IMR-90 (cell line): ENCODE data around the gene CDKN1A. TPM values are rescaled to one million over a fixed set of nuclear protein-coding genes. Genes with fewer than 3 reads are reported as not detected.
A peak's percentile ranks its signal among the peaks of the same experiment; 100 is the strongest.

Experiments
- ATAC-seq: fragments of 200-7000 bp; cut with Tn5 transposase; 2 replicates; pipeline ENCODE4 v1.9.1; 2020; ENCODE audit warnings: low read depth, mild to moderate bottlenecking, moderate library complexity
- BruUV-seq: library from RNA; stranded (reverse); fragments of 400-500 nt; replicated peaks from 2 replicates; lab custom pipeline; 2021; lab: Mats Ljungman, UMichigan
- CTCF ChIA-PET: fragments of 300-600 bp; formaldehyde crosslinking; extraction: SDS; loops from one replicate; lab custom pipeline; 2021; ENCODE audit warnings: antibody characterized with exemption; lab: Yijun Ruan, JAX
- POLR2A ChIA-PET: fragments of 300-600 bp; sonication (Branson Sonifier 250); formaldehyde crosslinking; loops from one replicate; lab custom pipeline; 2022; ENCODE audit warnings: antibody characterized with exemption; ENCODE audit not compliant: unreplicated experiment; lab: Charles Lee
- DNase-seq: peaks from one replicate; pipeline ENCODE4 v3.0.0; 2013
- H2AFZ ChIP-seq: replicated peaks from 2 replicates; pipeline ENCODE3; 2013; ENCODE audit warnings: low read length, mild to moderate bottlenecking; ENCODE audit not compliant: poor library complexity
- H2AK5ac ChIP-seq: 2 replicates; pipeline ENCODE4 v1.6.1; 2013; ENCODE audit warnings: low read depth, low read length, inconsistent platforms
- H2AK9ac ChIP-seq: replicated peaks from 2 replicates; pipeline ENCODE3; 2013; ENCODE audit warnings: mild to moderate bottlenecking, low read depth, low read length, moderate library complexity; ENCODE audit not compliant: poor library complexity
- H2BK120ac ChIP-seq: 2 replicates; pipeline ENCODE4 v1.6.1; 2013; ENCODE audit warnings: low read depth, low read length, inconsistent platforms
- H2BK15ac ChIP-seq: 3 replicates; pipeline ENCODE4 v1.6.1; 2013; ENCODE audit warnings: low read depth, low read length, inconsistent platforms
- H2BK20ac ChIP-seq: 2 replicates; pipeline ENCODE4 v1.6.1; 2013; ENCODE audit warnings: low read depth, mild to moderate bottlenecking, inconsistent platforms, low read length, moderate library complexity
- H2BK5ac ChIP-seq: 2 replicates; pipeline ENCODE4 v1.6.1; 2013; ENCODE audit warnings: mild to moderate bottlenecking, low read depth, low read length, inconsistent platforms; ENCODE audit not compliant: poor library complexity, severe bottlenecking
- H3K14ac ChIP-seq: replicated peaks from 2 replicates; pipeline ENCODE4 v1.6.1; 2013; ENCODE audit warnings: low read depth, low read length, inconsistent platforms
- H3K18ac ChIP-seq: 2 replicates; pipeline ENCODE4 v1.6.1; 2013; ENCODE audit warnings: low read depth, low read length, control low read depth
- H3K23ac ChIP-seq: 2 replicates; pipeline ENCODE4 v1.6.1; 2013; ENCODE audit warnings: low read depth, low read length, inconsistent platforms
- H3K27ac ChIP-seq: 2 replicates; pipeline ENCODE4 v1.5.1; 2013; ENCODE audit warnings: mild to moderate bottlenecking, control low read depth, low read length; ENCODE audit not compliant: insufficient read depth
- H3K27me3 ChIP-seq: 2 replicates; pipeline ENCODE4 v1.6.1; 2013; ENCODE audit warnings: low read length; ENCODE audit not compliant: control insufficient read depth, insufficient read depth
- H3K36me3 ChIP-seq: 2 replicates; pipeline ENCODE4 v1.6.1; 2013; ENCODE audit warnings: low read length, mixed read lengths; ENCODE audit not compliant: control insufficient read depth, insufficient read depth
- H3K4ac ChIP-seq: 2 replicates; pipeline ENCODE4 v1.6.1; 2013; ENCODE audit warnings: low read depth, low read length, inconsistent platforms
- H3K4me1 ChIP-seq: 2 replicates; pipeline ENCODE4 v1.6.1; 2013; ENCODE audit warnings: low read length, mixed read lengths; ENCODE audit not compliant: control insufficient read depth, insufficient read depth
- H3K4me2 ChIP-seq: 2 replicates; pipeline ENCODE4 v1.6.1; 2013; ENCODE audit warnings: low read depth, mild to moderate bottlenecking, control low read depth, low read length, moderate library complexity
- H3K4me3 ChIP-seq: 2 replicates; pipeline ENCODE4 v1.5.1; 2013; ENCODE audit warnings: low read depth, mild to moderate bottlenecking, control low read depth, low read length, moderate library complexity; ENCODE audit not compliant: insufficient read depth
- H3K56ac ChIP-seq: 2 replicates; pipeline ENCODE4 v1.6.1; 2013; ENCODE audit warnings: low read length, inconsistent platforms; ENCODE audit not compliant: insufficient read depth; ENCODE audit errors: extremely low read depth
- H3K79me1 ChIP-seq, 2 experiments: 2 replicates each; pipeline ENCODE4 v1.6.1; 2013; ENCODE audit warnings: low read length in 2 of 2, inconsistent platforms in 1 of 2, low read depth in 1 of 2
- H3K9ac ChIP-seq: 2 replicates; pipeline ENCODE4 v1.6.1; 2013; ENCODE audit warnings: low read depth, low read length, control low read depth
- H3K9me1 ChIP-seq: 2 replicates; pipeline ENCODE4 v1.6.1; 2013; ENCODE audit warnings: low read length, inconsistent platforms; ENCODE audit not compliant: insufficient read depth
- H3K9me3 ChIP-seq: 2 replicates; pipeline ENCODE4 v1.6.1; 2013; ENCODE audit warnings: low read length; ENCODE audit not compliant: control insufficient read depth, insufficient read depth
- H4K20me1 ChIP-seq: 2 replicates; pipeline ENCODE4 v1.6.1; 2013; ENCODE audit warnings: low read length, inconsistent platforms; ENCODE audit not compliant: insufficient read depth
- H4K5ac ChIP-seq: 2 replicates; pipeline ENCODE4 v1.6.1; 2013; ENCODE audit warnings: mild to moderate bottlenecking, low read depth, low read length, control low read depth
- H4K8ac ChIP-seq, 2 experiments: 2 replicates each; pipeline ENCODE4 v1.6.1; 2013; ENCODE audit warnings: low read depth in 2 of 2, low read length in 2 of 2, control low read depth in 1 of 2, inconsistent platforms in 1 of 2
- H4K91ac ChIP-seq: 2 replicates; pipeline ENCODE4 v1.6.1; 2013; ENCODE audit warnings: low read depth, low read length, inconsistent platforms; ENCODE audit not compliant: insufficient read depth
- CHD1 ChIP-seq: IDR thresholded peaks from 2 replicates; pipeline ENCODE4 v1.6.1; 2012; ENCODE audit warnings: low read depth, low read length, improper control_type of control experiment
- MXI1 ChIP-seq: IDR thresholded peaks from 2 replicates; pipeline ENCODE4 v1.6.1; 2012; ENCODE audit warnings: low read depth, mild to moderate bottlenecking, low read length, moderate library complexity, borderline replicate concordance
- SMC3 ChIP-seq: fragments of 150-350 bp; IDR thresholded peaks from 2 replicates; pipeline ENCODE4 v1.6.1; 2016; ENCODE audit warnings: low read depth, mild to moderate bottlenecking, antibody characterized with exemption, low read length, moderate library complexity
- WGBS, 2 experiments: methylation state at CpG; one replicate each; pipeline versions ENCODE4 v1.1.5 to v1.1.7; 2013; ENCODE audit warnings: missing lambda C conversion rate in 2 of 2; ENCODE audit not compliant: insufficient read length in 1 of 2; ENCODE audit errors: extremely low coverage in 2 of 2; 5-methylcytosine and 5-hydroxymethylcytosine counted together
- dilution Hi-C: fragments of 300-500 bp; cut with HindIII; formaldehyde crosslinking; loops from one replicate; pipeline ENCODE4 v1.14.3; 2018; ENCODE audit warnings: low sequenced_read_pairs; ENCODE audit not compliant: unreplicated experiment
- in situ Hi-C: fragments of 300-500 bp; cut with MboI; formaldehyde crosslinking; loops from 3 replicates; pipeline ENCODE4 v1.14.3; 2019; ENCODE audit warnings: low sequenced_read_pairs, inconsistent platforms, mixed read lengths
- intact Hi-C: fragments of 100-400 bp; cut with micrococcal nuclease; formaldehyde crosslinking; loops from 2 replicates; pipeline ENCODE4 v1.10.0; 2022
- polyA plus RNA-seq, 3 experiments: library from polyadenylated mRNA; depleted of rRNA; stranded (reverse); fragments of >200 nt; gene quantifications; 2 replicates each; pipeline ENCODE4 v1.2.3, GENCODE V29; 2012; ENCODE audit warnings: low replicate concordance in 1 of 3
- total RNA-seq: library from RNA; depleted of rRNA; stranded (reverse); fragments of >200 nt; gene quantifications from 2 replicates; pipeline ENCODE4 v1.2.3, GENCODE V29; 2012
- TF ChIP-seq, protein P1 (sequence below): fragments of 150-350 bp; IDR thresholded peaks from 2 replicates; pipeline ENCODE4 v1.6.1; 2016; ENCODE audit warnings: low read depth, mild to moderate bottlenecking, low read length, moderate library complexity, borderline replicate concordance

Gene CDKN1A
- total and polyA plus RNA-seq, 2 of the 4 experiments (the other 2 are of a cell fraction): 155 to 576 TPM

GRCh38 chr6:36671687-36672375 is 6.7 kb upstream of the CDKN1A start:
- H4K91ac ChIP-seq: no peak overlapping the region; the same call in 1 of the 2 replicates
- no peak overlapping the region for H3K18ac ChIP-seq
- TF ChIP-seq MXI1 (no peak), SMC3 (no peak), CHD1 (no peak)
- TF ChIP-seq, protein P1, sequence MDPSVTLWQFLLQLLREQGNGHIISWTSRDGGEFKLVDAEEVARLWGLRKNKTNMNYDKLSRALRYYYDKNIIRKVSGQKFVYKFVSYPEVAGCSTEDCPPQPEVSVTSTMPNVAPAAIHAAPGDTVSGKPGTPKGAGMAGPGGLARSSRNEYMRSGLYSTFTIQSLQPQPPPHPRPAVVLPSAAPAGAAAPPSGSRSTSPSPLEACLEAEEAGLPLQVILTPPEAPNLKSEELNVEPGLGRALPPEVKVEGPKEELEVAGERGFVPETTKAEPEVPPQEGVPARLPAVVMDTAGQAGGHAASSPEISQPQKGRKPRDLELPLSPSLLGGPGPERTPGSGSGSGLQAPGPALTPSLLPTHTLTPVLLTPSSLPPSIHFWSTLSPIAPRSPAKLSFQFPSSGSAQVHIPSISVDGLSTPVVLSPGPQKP: no peak
- peak overlapping the region; percentile 39 for H2AK9ac ChIP-seq
- H3K9me3 ChIP-seq: no peaks in the 10 kb centered on the region
- H3K23ac ChIP-seq: 0 out of 2 replicates have a peak overlapping the region, but pooled peaks have one; percentile 16
- peaks cover 17% of the 10 kb centered on the region for H3K4me1 ChIP-seq
- no peak overlapping the region for H3K4me3 ChIP-seq
- BruUV-seq: no TSS peak
- H2BK20ac ChIP-seq: peak overlapping the region; percentile 18; the same call in 1 of the 2 replicates
- no peaks in the 10 kb centered on the region for H4K20me1 ChIP-seq
- dilution Hi-C loops: no loop called here
- CTCF ChIA-PET: no interaction called here
- no peaks in the 10 kb centered on the region for H3K36me3 ChIP-seq
- no peak overlapping the region for H2BK5ac ChIP-seq
- ATAC-seq (no peak), DNase-seq (no peak)
- H2BK15ac ChIP-seq: peak overlapping the region; percentile 33; the same call in 1 of the 3 replicates
- H3K79me1 ChIP-seq: peaks cover 5 to 39% of the 10 kb centered on the region in 2 experiments; a peak in 3 of 4 replicates
- peak overlapping the region; percentile 40; the same call in 1 of the 2 replicates for H3K14ac ChIP-seq
- H3K56ac ChIP-seq: no peak overlapping the region
- no peak overlapping the region for H4K5ac ChIP-seq
- no peaks in the 10 kb centered on the region for H3K27me3 ChIP-seq
- POLR2A ChIA-PET: no interaction called here
- 69% methylated on average over 5 of the region's 6 CpGs; no CpG with 5 or more reads in 1 of the 2 experiments for WGBS, 2 experiments
- H3K27ac ChIP-seq: no peak overlapping the region
- intact Hi-C loops: no loop called here
- no peak overlapping the region for H3K4me2 ChIP-seq
- peak overlapping the region; percentile 35; the same call in 1 of the 2 replicates for H2BK120ac ChIP-seq
- in situ Hi-C loops: no loop called here
- no peak overlapping the region for H4K8ac ChIP-seq
- peak overlapping the region; percentile 21 for H2AFZ ChIP-seq
- H3K9ac ChIP-seq: no peak overlapping the region
- peaks cover 23% of the 10 kb centered on the region for H3K9me1 ChIP-seq
- H3K4ac ChIP-seq: peak overlapping the region; percentile 29; the same call in 1 of the 2 replicates
- peak overlapping the region; percentile 62; the same call in 1 of the 2 replicates for H2AK5ac ChIP-seq
